GM12865 (cell line): ENCODE measurements around the gene PIAS2.

Experiments
- DNase-seq: peaks from one replicate; pipeline ENCODE4 v3.0.0; 2010; ENCODE audit warnings: low read depth
- H3K4me3 ChIP-seq: 2 replicates; pipeline ENCODE4 v1.5.1; 2011; ENCODE audit warnings: mild to moderate bottlenecking, low read depth, low read length, control low read depth
- TF ChIP-seq, protein P1 (sequence below): IDR thresholded peaks from 2 replicates; pipeline ENCODE4 v1.5.1; 2011; ENCODE audit warnings: low read length, control low read depth, low read depth, inconsistent platforms; ENCODE audit not compliant: insufficient read depth; ENCODE audit errors: missing control alignments

PIAS2 gene

DNA sequence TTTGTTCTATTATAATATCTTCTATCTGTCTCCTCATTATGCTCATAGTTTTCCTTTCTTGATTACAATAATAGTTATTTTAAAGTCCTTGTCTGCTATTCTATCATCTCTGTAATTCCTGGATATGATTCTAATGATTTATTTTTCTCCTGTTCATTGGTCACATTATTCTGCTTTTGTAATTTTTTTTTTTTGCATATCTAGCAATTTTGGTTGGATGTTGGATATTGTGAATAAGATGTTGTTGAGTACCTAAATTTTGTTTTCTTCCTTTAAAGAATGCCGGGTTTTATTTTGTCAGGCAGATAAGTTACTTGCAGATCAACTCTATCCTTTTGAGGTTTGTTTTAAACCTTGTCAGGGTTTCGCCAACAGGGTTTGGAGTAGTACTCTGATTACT is 25.3 kb upstream of the PIAS2 start:
- DNase-seq: no peak
- H3K4me3 ChIP-seq: no peak overlapping the region
- TF ChIP-seq, protein P1, sequence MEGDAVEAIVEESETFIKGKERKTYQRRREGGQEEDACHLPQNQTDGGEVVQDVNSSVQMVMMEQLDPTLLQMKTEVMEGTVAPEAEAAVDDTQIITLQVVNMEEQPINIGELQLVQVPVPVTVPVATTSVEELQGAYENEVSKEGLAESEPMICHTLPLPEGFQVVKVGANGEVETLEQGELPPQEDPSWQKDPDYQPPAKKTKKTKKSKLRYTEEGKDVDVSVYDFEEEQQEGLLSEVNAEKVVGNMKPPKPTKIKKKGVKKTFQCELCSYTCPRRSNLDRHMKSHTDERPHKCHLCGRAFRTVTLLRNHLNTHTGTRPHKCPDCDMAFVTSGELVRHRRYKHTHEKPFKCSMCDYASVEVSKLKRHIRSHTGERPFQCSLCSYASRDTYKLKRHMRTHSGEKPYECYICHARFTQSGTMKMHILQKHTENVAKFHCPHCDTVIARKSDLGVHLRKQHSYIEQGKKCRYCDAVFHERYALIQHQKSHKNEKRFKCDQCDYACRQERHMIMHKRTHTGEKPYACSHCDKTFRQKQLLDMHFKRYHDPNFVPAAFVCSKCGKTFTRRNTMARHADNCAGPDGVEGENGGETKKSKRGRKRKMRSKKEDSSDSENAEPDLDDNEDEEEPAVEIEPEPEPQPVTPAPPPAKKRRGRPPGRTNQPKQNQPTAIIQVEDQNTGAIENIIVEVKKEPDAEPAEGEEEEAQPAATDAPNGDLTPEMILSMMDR: no peak

DNA sequence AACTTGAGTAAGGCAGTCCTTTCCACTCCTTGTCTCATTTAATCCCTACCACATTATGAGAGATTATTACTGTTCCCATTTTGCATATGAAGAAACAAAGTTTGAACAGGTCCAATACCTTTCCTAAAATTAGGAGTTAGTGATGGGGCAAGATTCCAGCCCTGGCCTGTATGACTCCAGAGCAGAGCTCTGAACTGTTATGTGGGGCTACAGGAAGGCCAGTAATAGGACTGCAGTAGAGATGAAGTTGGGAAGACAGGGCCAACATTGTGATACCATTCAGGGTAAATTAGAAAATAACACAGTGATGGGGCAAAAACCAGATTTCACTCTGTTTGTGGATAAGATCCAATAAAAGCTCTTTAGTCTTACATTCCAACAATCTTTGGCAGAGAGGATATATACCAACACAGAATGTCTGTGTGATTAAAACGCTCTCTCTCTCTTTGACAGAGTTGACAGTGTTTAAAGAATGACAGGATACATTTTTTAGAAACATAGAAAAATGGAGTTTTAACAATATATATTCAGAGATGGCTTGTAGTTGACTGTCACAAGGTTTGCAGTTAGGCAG is 22.8 kb upstream of the PIAS2 start:
- no peak for DNase-seq
- TF ChIP-seq, protein P1: no peak

DNA sequence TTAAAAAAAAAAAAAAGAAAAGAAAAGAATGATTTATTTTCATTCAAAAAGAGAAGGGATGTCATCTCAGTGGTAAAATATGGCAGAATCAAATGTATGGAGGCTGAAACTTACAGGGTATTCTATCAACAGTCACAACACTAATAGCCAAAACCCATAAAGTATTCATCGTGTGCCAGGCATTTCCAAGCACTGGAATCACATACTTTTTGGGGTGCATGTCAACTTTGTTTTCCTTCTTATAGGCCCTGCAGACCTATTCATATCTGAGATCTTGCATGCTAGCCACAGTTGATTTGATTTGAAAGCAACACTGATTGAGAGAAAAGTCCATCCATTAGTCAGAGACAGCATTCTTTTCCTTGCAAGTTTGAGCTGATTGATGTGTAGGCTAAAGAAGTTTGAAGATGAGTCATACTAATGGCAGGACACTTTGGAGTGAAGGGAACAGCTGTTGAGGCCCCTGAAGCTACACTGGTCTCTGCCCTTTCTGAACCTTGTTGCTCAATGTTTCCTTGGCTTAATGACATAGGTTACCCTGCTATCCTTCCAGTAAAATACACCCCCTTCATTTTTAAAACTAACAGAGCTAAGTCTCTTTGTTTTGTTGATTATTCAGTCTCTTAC is 22.1 kb upstream of the PIAS2 start:
- TF ChIP-seq, protein P1: no peak
- no peak for DNase-seq
- no peak overlapping the region for H3K4me3 ChIP-seq

More for the DNA sequence above, 22.8 kb upstream of the PIAS2 start:
- no peak overlapping the region for H3K4me3 ChIP-seq

DNA sequence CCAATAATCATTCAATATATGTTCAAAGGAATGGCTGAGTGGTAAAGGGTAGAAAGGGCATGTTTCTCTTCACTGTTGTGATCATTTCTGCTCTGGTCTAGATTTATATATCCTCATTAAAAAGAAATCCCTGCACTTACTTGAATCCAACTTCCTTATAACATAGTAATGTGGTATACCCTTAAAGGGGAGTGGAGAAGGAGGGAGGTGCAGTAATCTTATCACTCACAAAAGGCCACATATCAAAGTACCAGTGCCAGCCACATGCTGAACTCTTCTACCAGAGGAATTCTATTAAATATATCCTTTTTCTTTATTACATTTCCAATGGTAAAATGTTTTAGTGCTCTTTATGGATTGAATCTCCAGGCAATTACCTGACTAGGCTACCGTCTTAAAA is 3.3 kb upstream of the PIAS2 start:
- TF ChIP-seq, protein P1: no peak
- no peak overlapping the region for H3K4me3 ChIP-seq
- DNase-seq: no peak

GRCh38 chr18:46920067-46920466 is 2.8 kb upstream of the PIAS2 start:
- H3K4me3 ChIP-seq: no peak overlapping the region
- TF ChIP-seq, protein P1: no peak
- DNase-seq: no peak

- TF ChIP-seq, protein P1: no peak
- DNase-seq: peak; percentile 52
Observed at GRCh38 chr18:46917803-46918600, 695 bp upstream of the PIAS2 start.

More at GRCh38 chr18:46917803-46918600, 695 bp upstream of the PIAS2 start:
- H3K4me3 ChIP-seq: peak overlapping the region; percentile 94
